Measurements from ENCODE around the gene NEUROD2. TPM values are rescaled to one million over a fixed set of nuclear protein-coding genes. Genes with fewer than 3 reads are reported as not detected.
A peak's percentile ranks its signal among the peaks of the same experiment; 100 is the strongest.

Gene NEUROD2
- total RNA-seq = not detected
- under 1 TPM in 1 of 3 donors, not detected in 2; 0.08 TPM for polyA plus RNA-seq
- long read RNA-seq, donor 1 = 0 reads
- long read RNA-seq, donor 2, partial matches to known transcripts = 25 of 39 reads
- long read RNA-seq, donor 2, other reads (novel, unspliced or antisense) = 14 of 39 reads
- long read RNA-seq, donor 3, full-length matches to known transcripts = 2 of 2 reads
- long read RNA-seq, donor 3, partial matches to known transcripts = 0 of 2 reads
- long read RNA-seq, donor 3, other reads (novel, unspliced or antisense) = 0 of 2 reads
- long read RNA-seq, donor 4 = 0 reads
- long read RNA-seq, donor 5 = 0 reads
- long read RNA-seq, donor 6 = 0 reads
- long read RNA-seq, donor 7 = 0 reads
- long read RNA-seq, donor 8 = 0 reads
- long read RNA-seq, donor 9 = 0 reads
- long read RNA-seq, donor 10, full-length matches to known transcripts = 2 of 2 reads
- long read RNA-seq, donor 10, partial matches to known transcripts = 0 of 2 reads
- long read RNA-seq, donor 10, other reads (novel, unspliced or antisense) = 0 of 2 reads

DNA sequence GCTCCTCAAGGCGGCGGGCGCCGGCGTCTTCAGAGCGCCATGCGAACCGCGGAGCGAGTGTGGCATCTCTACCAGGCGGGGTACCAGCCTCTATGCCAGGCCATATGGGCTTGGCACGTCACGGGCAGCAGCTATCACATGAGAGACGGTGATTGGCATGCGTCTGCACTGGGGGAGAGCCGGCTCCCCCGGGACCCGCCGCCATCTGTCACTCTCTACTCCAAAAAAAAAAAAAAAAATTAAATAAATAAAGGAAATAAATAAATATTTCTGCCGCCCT, at the start of gene NEUROD2:
TSS of gene NEUROD2 (minus strand) at position 70 of the 280 bp plus-strand sequence. CDS start 1,321 bp downstream, outside the sequence.
- Histone ChIP-seq H3K4me1 (replicated peaks in 1 of 2) (peaks cover 16 to 22% of the 10 kb centered on the region in 2 donors), H3K27me3 (peaks cover 60% of the 10 kb centered on the region), H3K36me3 (replicated peaks in 1 of 2) (no peaks in the 10 kb centered on the region), H3K4me3 (no peak within 1 kb of the TSS), H3K27ac (no peak within 1 kb of the TSS), H3K9me3 (replicated peaks in 1 of 3) (no peaks in the 10 kb centered on the region)
- intact Hi-C loops (cut with DNase I) = no loop called here
- DNase-seq = no peak
- no peak for TF ChIP-seq POLR2A (IDR thresholded peaks at IDR 0.05)
- TF ChIP-seq, protein P1, sequence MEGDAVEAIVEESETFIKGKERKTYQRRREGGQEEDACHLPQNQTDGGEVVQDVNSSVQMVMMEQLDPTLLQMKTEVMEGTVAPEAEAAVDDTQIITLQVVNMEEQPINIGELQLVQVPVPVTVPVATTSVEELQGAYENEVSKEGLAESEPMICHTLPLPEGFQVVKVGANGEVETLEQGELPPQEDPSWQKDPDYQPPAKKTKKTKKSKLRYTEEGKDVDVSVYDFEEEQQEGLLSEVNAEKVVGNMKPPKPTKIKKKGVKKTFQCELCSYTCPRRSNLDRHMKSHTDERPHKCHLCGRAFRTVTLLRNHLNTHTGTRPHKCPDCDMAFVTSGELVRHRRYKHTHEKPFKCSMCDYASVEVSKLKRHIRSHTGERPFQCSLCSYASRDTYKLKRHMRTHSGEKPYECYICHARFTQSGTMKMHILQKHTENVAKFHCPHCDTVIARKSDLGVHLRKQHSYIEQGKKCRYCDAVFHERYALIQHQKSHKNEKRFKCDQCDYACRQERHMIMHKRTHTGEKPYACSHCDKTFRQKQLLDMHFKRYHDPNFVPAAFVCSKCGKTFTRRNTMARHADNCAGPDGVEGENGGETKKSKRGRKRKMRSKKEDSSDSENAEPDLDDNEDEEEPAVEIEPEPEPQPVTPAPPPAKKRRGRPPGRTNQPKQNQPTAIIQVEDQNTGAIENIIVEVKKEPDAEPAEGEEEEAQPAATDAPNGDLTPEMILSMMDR (IDR thresholded peaks at IDR 0.05) = no peak
- 2 to 6% (median 5%) methylated on average over 9 to 20 of the region's 20 CpGs for WGBS, 4 donors

DNA sequence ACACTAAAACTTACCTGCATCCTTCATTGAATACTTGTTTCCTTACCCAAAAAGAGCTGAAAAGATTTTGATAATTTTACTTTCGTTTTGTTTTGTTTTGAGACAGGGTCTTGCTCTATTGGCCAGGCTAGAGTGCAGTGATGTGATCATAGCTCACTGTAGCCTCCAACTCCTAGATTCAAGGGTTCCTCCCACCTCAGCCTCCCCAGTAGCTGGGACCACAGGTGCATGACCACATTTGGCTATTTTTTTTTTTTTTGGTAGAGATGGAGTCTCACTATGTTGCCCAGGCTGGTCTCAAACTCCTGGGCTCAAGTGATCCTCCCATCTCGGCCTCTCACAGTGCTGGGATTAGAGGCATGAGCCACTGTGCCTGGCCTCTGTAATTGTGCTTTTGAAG, 47.4 kb upstream of the NEUROD2 start:
- Histone ChIP-seq H3K27ac (no peak overlapping the region), H3K4me1 (replicated peaks in 1 of 2) (peaks cover 0 to 48% of the 10 kb centered on the region in 2 donors), H3K9me3 (replicated peaks in 1 of 3) (no peaks in the 10 kb centered on the region), H3K36me3 (replicated peaks in 1 of 2) (peaks cover 0 to 26% of the 10 kb centered on the region in 2 donors), H3K27me3 (no peaks in the 10 kb centered on the region), H3K4me3 (no peak overlapping the region)
- TF ChIP-seq POLR2A (IDR thresholded peaks at IDR 0.05) = no peak
- TF ChIP-seq, protein P1 (IDR thresholded peaks at IDR 0.05) = no peak
- 81 to 86% (median 83%) methylated on average over 2 of the region's 2 CpGs for WGBS, 4 donors
- DNase-seq = no peak
- intact Hi-C loops (cut with DNase I) = no loop called here

DNA sequence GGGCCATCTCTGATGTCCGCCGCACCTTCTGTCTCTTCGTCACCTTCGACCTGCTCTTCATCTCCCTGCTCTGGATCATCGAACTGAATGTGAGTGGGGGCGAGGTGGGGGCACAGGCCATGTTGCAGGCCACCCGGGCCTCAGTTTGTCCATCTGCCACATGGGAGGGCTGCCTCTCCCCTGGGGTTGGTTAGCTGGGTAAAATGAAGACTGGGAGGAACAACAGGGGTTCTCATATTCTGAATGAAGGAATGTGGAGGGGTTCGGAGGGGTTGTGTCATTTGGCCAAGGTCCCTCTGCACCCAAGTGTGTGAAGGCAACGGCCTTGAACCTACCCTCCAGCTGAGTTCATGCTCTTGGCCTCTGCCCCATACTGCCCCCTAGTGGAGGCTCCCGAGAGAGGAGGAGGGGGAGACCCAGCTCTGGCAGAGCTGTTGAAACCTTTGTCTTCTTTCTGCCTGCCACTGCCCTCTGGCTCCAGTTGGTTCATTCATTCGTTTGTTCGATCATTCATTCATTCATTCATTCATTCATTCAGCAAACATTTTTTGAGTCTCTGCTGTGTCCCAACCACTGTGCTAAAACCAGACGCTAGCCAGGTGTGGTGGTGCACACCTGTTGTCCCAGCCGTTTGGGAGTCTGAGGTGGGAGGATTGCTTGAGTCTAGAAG, 46.1 kb upstream of the NEUROD2 start:
- intact Hi-C loops (cut with DNase I) = no loop called here
- H3K4me3 ChIP-seq = no peak overlapping the region

DNA sequence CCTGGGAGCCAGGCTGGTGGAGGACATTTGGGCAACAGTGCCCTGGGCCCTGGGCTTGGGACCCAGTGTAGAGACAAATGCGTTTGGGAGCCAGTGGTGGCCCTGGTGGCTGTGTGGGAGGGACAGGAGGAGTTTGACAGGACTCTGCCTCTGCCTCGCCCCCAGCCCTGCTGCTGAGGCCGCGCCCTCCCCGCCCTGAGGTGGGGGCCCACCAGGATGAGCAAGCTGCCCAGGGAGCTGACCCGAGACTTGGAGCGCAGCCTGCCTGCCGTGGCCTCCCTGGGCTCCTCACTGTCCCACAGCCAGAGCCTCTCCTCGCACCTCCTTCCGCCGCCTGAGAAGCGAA, 45.6 kb upstream of the NEUROD2 start:
- 70 to 83% (median 77%) methylated on average over 9 to 12 of the region's 12 CpGs for WGBS, 4 donors
- H3K4me1 ChIP-seq (replicated peaks in 1 of 2) = peaks cover 0 to 36% of the 10 kb centered on the region in 2 donors

More for the DNA sequence above, 46.1 kb upstream of the NEUROD2 start:
- 57 to 65% (median 59%) methylated on average over 13 to 14 of the region's 14 CpGs for WGBS, 4 donors
- peaks cover 0 to 13% of the 10 kb centered on the region in 2 donors for H3K36me3 ChIP-seq (replicated peaks in 1 of 2)
- H3K27me3 ChIP-seq = no peaks in the 10 kb centered on the region
- H3K9me3 ChIP-seq (replicated peaks in 1 of 3) = no peaks in the 10 kb centered on the region
- peak overlapping the region in 1 of 5 donors; percentile 47 for H3K27ac ChIP-seq
- DNase-seq = peak; percentile 63 to 83 (median 71)
- TF ChIP-seq, protein P1 (IDR thresholded peaks at IDR 0.05) = peak; percentile 55 to 72 (median 68)
- TF ChIP-seq POLR2A (IDR thresholded peaks at IDR 0.05) = no peak
- peaks cover 0 to 39% of the 10 kb centered on the region in 2 donors for H3K4me1 ChIP-seq (replicated peaks in 1 of 2)

More for the DNA sequence above, 45.6 kb upstream of the NEUROD2 start:
- DNase-seq = no peak
- intact Hi-C loops (cut with DNase I) = no loop called here
- peaks cover 0 to 8% of the 10 kb centered on the region in 2 donors for H3K36me3 ChIP-seq (replicated peaks in 1 of 2)
- H3K9me3 ChIP-seq (replicated peaks in 1 of 3) = no peaks in the 10 kb centered on the region
- H3K4me3 ChIP-seq = no peak overlapping the region
- H3K27ac ChIP-seq = peak overlapping the region in 2 of 5 donors; percentile 10 to 47
- no peak for TF ChIP-seq POLR2A (IDR thresholded peaks at IDR 0.05)
- TF ChIP-seq, protein P1 (IDR thresholded peaks at IDR 0.05) = no peak
- no peaks in the 10 kb centered on the region for H3K27me3 ChIP-seq
